CD4-positive, alpha-beta memory T cell (primary cell): Measurements from ENCODE around the gene MMRN2. TPM values are rescaled to one million over a fixed set of nuclear protein-coding genes. Genes with fewer than 3 reads are reported as not detected.

Source experiments
- CTCF ChIA-PET: fragments of 350-600 bp; sonication (Branson Sonifier 250); formaldehyde crosslinking; loops from one replicate; lab custom pipeline; 2021; ENCODE audit warnings: inconsistent platforms; ENCODE audit not compliant: partially characterized antibody; lab: Charles Lee
- POLR2A ChIA-PET: fragments of 350-600 bp; sonication (Branson Sonifier 250); formaldehyde crosslinking; loops from one replicate; lab custom pipeline; 2021; ENCODE audit not compliant: partially characterized antibody; lab: Charles Lee
- DNase-seq, 5 donors: peaks; one replicate each; pipeline versions ENCODE4 v3.0.0 to v3.0.0-alpha.2; 2020 to 2022; ENCODE audit warnings: mixed read lengths in 1 of 5
- H3K27ac ChIP-seq: one replicate; pipeline ENCODE4 v1.7.0; 2013; ENCODE audit warnings: low read depth, low read length
- H3K27me3 ChIP-seq: 2 replicates; pipeline ENCODE4 v1.7.0; 2013; ENCODE audit warnings: mild to moderate bottlenecking, low read length, moderate library complexity; ENCODE audit not compliant: insufficient read depth
- H3K36me3 ChIP-seq: 2 replicates; pipeline ENCODE4 v1.7.0; 2013; ENCODE audit warnings: mild to moderate bottlenecking, low read length, moderate library complexity; ENCODE audit not compliant: insufficient read depth
- H3K4me1 ChIP-seq: 2 replicates; pipeline ENCODE4 v1.7.0; 2013; ENCODE audit warnings: mild to moderate bottlenecking, low read length, moderate library complexity; ENCODE audit not compliant: insufficient read depth
- H3K4me3 ChIP-seq, 2 donors: one replicate each; pipeline ENCODE4 v1.7.0; 2013; ENCODE audit warnings: low read length in 2 of 2, mild to moderate bottlenecking in 1 of 2
- H3K9me3 ChIP-seq, 2 donors: one replicate each; pipeline ENCODE4 v1.7.0; 2013; ENCODE audit warnings: low read length in 2 of 2, control low read depth in 1 of 2; ENCODE audit not compliant: control insufficient read depth in 1 of 2
- H3K27ac Mint-ChIP-seq, 7 donors: one replicate each; pipeline ENCODE4 v1.8.0; 2020 to 2021; ENCODE audit warnings: mixed read lengths in 7 of 7, mild to moderate bottlenecking in 6 of 7, inconsistent platforms in 3 of 7, moderate library complexity in 3 of 7
- H3K27me3 Mint-ChIP-seq, 2 donors: one replicate each; pipeline ENCODE4 v1.8.0; 2020 to 2021; ENCODE audit warnings: mixed read lengths in 2 of 2
- H3K36me3 Mint-ChIP-seq, 2 donors: one replicate each; pipeline ENCODE4 v1.8.0; 2020 to 2021; ENCODE audit warnings: mixed read lengths in 2 of 2, inconsistent platforms in 1 of 2, mild to moderate bottlenecking in 1 of 2
- H3K4me1 Mint-ChIP-seq, 4 donors: one replicate each; pipeline ENCODE4 v1.8.0; 2020 to 2021; ENCODE audit warnings: mixed read lengths in 4 of 4, mild to moderate bottlenecking in 1 of 4
- H3K4me3 Mint-ChIP-seq, 8 donors: one replicate each; pipeline ENCODE4 v1.8.0; 2020 to 2021; ENCODE audit warnings: mixed read lengths in 8 of 8, mild to moderate bottlenecking in 7 of 8, moderate library complexity in 6 of 8, inconsistent platforms in 3 of 8
- H3K9me3 Mint-ChIP-seq, 8 donors: one replicate each; pipeline ENCODE4 v1.8.0; 2020 to 2021; ENCODE audit warnings: mixed read lengths in 8 of 8, mild to moderate bottlenecking in 5 of 8, inconsistent platforms in 3 of 8, moderate library complexity in 1 of 8
- intact Hi-C: fragments of 100-400 bp; cut with micrococcal nuclease; formaldehyde crosslinking; loops from one replicate; pipeline ENCODE4 v1.15.1; 2023
- polyA plus RNA-seq, 2 donors: library from polyadenylated mRNA; unstranded; fragments of 300-500 nt; fragmentation: Illumina TruSeq; gene quantifications; one replicate each; pipeline ENCODE4 v1.2.3, GENCODE V29; 2021
- total RNA-seq, 2 experiments: library from RNA; stranded (reverse); gene quantifications; one replicate each; pipeline ENCODE4 v1.2.3, GENCODE V29; 2021

Gene MMRN2
- total and polyA plus RNA-seq, 4 experiments from 2014 or later, result 0.15 to 0.20 TPM; not detected in 2

GRCh38 chr10:86904600-86904999 is 52.8 kb downstream of the MMRN2 start:
- CTCF ChIA-PET, result no interaction called here
- Mint-ChIP-seq H3K4me1 (no peaks in the 10 kb centered on the region), H3K4me3 (no peak overlapping the region), H3K27ac (no peak overlapping the region), H3K27me3 (no peaks in the 10 kb centered on the region), H3K36me3 (peaks cover 33 to 39% of the 10 kb centered on the region in 2 donors), H3K9me3 (peaks cover 0 to 10% (median 4%) of the 10 kb centered on the region in 8 donors)
- Histone ChIP-seq H3K4me1 (no peaks in the 10 kb centered on the region), H3K4me3 (no peak overlapping the region), H3K36me3 (peaks cover 7% of the 10 kb centered on the region), H3K27ac (no peak overlapping the region), H3K27me3 (no peaks in the 10 kb centered on the region), H3K9me3 (no peaks in the 10 kb centered on the region)
- DNase-seq, result no peak
- intact Hi-C loops, result no loop called here
- POLR2A ChIA-PET, result no interaction called here

GRCh38 chr10:86900955-86901354 is 56.5 kb downstream of the MMRN2 start:
- H3K36me3 Mint-ChIP-seq, result peaks cover 21 to 25% of the 10 kb centered on the region in 2 donors
- H3K4me1 ChIP-seq, result no peaks in the 10 kb centered on the region
- H3K4me1 Mint-ChIP-seq, result peaks cover 0 to 1% (median 0%) of the 10 kb centered on the region in 4 donors
- no peak overlapping the region for H3K4me3 ChIP-seq
- ChIA-PET POLR2A (no interaction called here), CTCF (interaction anchor here (1.2 to 3.7 kb wide), 8 partner anchors 11 to 214 kb away, joined by 3 to 24 read pairs (median 6); no protein-coding TSS in a partner anchor)
- no peaks in the 10 kb centered on the region for H3K27me3 ChIP-seq
- peaks cover 0 to 3% (median 0%) of the 10 kb centered on the region in 8 donors for H3K9me3 Mint-ChIP-seq
- no peak overlapping the region for H3K4me3 Mint-ChIP-seq
- H3K27ac Mint-ChIP-seq, result no peak overlapping the region
- no peak overlapping the region for H3K27ac ChIP-seq
- peaks cover 7% of the 10 kb centered on the region for H3K36me3 ChIP-seq
- no peak for DNase-seq
- no peaks in the 10 kb centered on the region for H3K9me3 ChIP-seq
- H3K27me3 Mint-ChIP-seq, result no peaks in the 10 kb centered on the region
- intact Hi-C loops, result no loop called here

- H3K4me1 Mint-ChIP-seq, result peaks cover 0 to 1% (median 0%) of the 10 kb centered on the region in 4 donors
- no peaks in the 10 kb centered on the region for H3K27me3 ChIP-seq
- no peak overlapping the region for H3K4me3 Mint-ChIP-seq
- peaks cover 7% of the 10 kb centered on the region for H3K36me3 ChIP-seq
- H3K9me3 ChIP-seq, result no peaks in the 10 kb centered on the region
- no peak overlapping the region for H3K27ac ChIP-seq
- no peaks in the 10 kb centered on the region for H3K9me3 Mint-ChIP-seq
- H3K27ac Mint-ChIP-seq, result no peak overlapping the region
- peaks cover 14 to 16% of the 10 kb centered on the region in 2 donors for H3K36me3 Mint-ChIP-seq
- ChIA-PET CTCF (interaction anchor here (0.9 to 3.7 kb wide), 8 partner anchors 12 to 213 kb away, joined by 3 to 24 read pairs (median 5); no protein-coding TSS in a partner anchor), POLR2A (no interaction called here)
- intact Hi-C loops, result loop anchor here (1.0 kb wide), 3 partner anchors 188 to 211 kb away; no protein-coding TSS in a partner anchor
- no peaks in the 10 kb centered on the region for H3K4me1 ChIP-seq
- peak in 4 of 5 donors; percentile 29 to 35 (median 30) for DNase-seq
- H3K4me3 ChIP-seq, result no peak overlapping the region
- no peaks in the 10 kb centered on the region for H3K27me3 Mint-ChIP-seq
These were observed 57.6 kb downstream of the MMRN2 start for GRCh38 chr10:86899670-86900276.

DNA sequence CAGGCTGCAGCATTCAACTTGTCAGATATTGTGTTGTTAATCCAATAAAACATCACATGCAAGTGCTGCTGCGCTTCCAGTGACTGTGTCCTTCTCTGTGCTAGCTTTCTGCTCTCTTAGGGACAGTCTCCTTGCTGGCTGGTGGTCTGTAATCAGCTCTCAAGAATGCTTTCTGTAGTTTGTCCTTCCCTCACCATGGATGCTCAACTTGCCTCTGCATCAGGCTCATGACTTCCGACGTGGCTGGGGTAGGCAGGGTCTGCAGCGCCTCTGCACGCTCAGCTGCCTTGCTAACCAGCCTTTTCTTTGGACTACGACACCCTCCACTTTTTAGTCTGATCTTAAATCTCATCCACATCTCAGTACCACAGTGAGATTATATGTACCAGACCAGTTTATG is 58.3 kb downstream of the MMRN2 start:
- Mint-ChIP-seq H3K4me1 (peaks cover 0 to 1% (median 0%) of the 10 kb centered on the region in 4 donors), H3K36me3 (peaks cover 11 to 13% of the 10 kb centered on the region in 2 donors), H3K4me3 (no peak overlapping the region), H3K27me3 (no peaks in the 10 kb centered on the region), H3K27ac (no peak overlapping the region), H3K9me3 (no peaks in the 10 kb centered on the region)
- POLR2A ChIA-PET, result no interaction called here
- CTCF ChIA-PET, result interaction anchor here (0.8 to 3.7 kb wide), 8 partner anchors 12 to 212 kb away, joined by 3 to 24 read pairs (median 4); no protein-coding TSS in a partner anchor
- intact Hi-C loops, result loop anchor here (1.0 kb wide), 3 partner anchors 188 to 211 kb away; no protein-coding TSS in a partner anchor
- Histone ChIP-seq H3K36me3 (peaks cover 7% of the 10 kb centered on the region), H3K27me3 (no peaks in the 10 kb centered on the region), H3K9me3 (no peaks in the 10 kb centered on the region), H3K4me1 (no peaks in the 10 kb centered on the region), H3K27ac (no peak overlapping the region), H3K4me3 (no peak overlapping the region)
- no peak for DNase-seq

- no peaks in the 10 kb centered on the region for H3K27me3 Mint-ChIP-seq
- Histone ChIP-seq H3K4me3 (no peak overlapping the region), H3K27ac (no peak overlapping the region), H3K9me3 (no peaks in the 10 kb centered on the region), H3K4me1 (no peaks in the 10 kb centered on the region), H3K27me3 (no peaks in the 10 kb centered on the region), H3K36me3 (peaks cover 7% of the 10 kb centered on the region)
- H3K9me3 Mint-ChIP-seq, result no peaks in the 10 kb centered on the region
- peaks cover 0 to 1% (median 0%) of the 10 kb centered on the region in 4 donors for H3K4me1 Mint-ChIP-seq
- peak overlapping the region in 1 of 7 donors; percentile 4 for H3K27ac Mint-ChIP-seq
- ChIA-PET POLR2A (no interaction called here), CTCF (interaction anchor here (0.8 to 3.7 kb wide), 6 partner anchors 11 to 209 kb away, joined by 3 to 24 read pairs (median 4); no protein-coding TSS in a partner anchor)
- intact Hi-C loops, result no loop called here
- peaks cover 15 to 16% of the 10 kb centered on the region in 2 donors for H3K36me3 Mint-ChIP-seq
- H3K4me3 Mint-ChIP-seq, result no peak overlapping the region
- no peak for DNase-seq
These were observed 58.9 kb downstream of the MMRN2 start for GRCh38 chr10:86898511-86898910.

- Histone ChIP-seq H3K4me1 (peaks cover 9% of the 10 kb centered on the region), H3K36me3 (no peaks in the 10 kb centered on the region), H3K27ac (no peak overlapping the region), H3K27me3 (no peaks in the 10 kb centered on the region), H3K4me3 (no peak overlapping the region), H3K9me3 (no peaks in the 10 kb centered on the region)
- Mint-ChIP-seq H3K36me3 (peaks cover 26% of the 10 kb centered on the region in 2 donors), H3K4me1 (peaks cover 0 to 10% (median 7%) of the 10 kb centered on the region in 4 donors), H3K27me3 (no peaks in the 10 kb centered on the region), H3K27ac (no peak overlapping the region), H3K9me3 (no peaks in the 10 kb centered on the region), H3K4me3 (no peak overlapping the region)
- DNase-seq, result no peak
- ChIA-PET CTCF (interaction anchor here (0.7 to 0.9 kb wide), 2 partner anchors 12 to 50 kb away, joined by 3 read pairs; no protein-coding TSS in a partner anchor), POLR2A (no interaction called here)
- intact Hi-C loops, result no loop called here
These were observed 67.4 kb downstream of the MMRN2 start for GRCh38 chr10:86889997-86890396.

GRCh38 chr10:86888585-86889381 is 68.6 kb downstream of the MMRN2 start:
- POLR2A ChIA-PET, result no interaction called here

More at GRCh38 chr10:86888585-86889381, 68.6 kb downstream of the MMRN2 start:
- Histone ChIP-seq H3K27ac (no peak overlapping the region), H3K9me3 (no peaks in the 10 kb centered on the region), H3K4me1 (peaks cover 9% of the 10 kb centered on the region), H3K36me3 (no peaks in the 10 kb centered on the region), H3K4me3 (no peak overlapping the region), H3K27me3 (no peaks in the 10 kb centered on the region)
- intact Hi-C loops, result no loop called here
- Mint-ChIP-seq H3K27ac (peak overlapping the region in 1 of 7 donors; percentile 6), H3K9me3 (no peaks in the 10 kb centered on the region), H3K36me3 (peaks cover 22% of the 10 kb centered on the region in 2 donors), H3K27me3 (no peaks in the 10 kb centered on the region), H3K4me1 (peaks cover 0 to 10% (median 7%) of the 10 kb centered on the region in 4 donors), H3K4me3 (no peak overlapping the region)
- CTCF ChIA-PET, result interaction anchor here (0.7 to 0.9 kb wide), 2 partner anchors 13 to 51 kb away, joined by 3 read pairs; no protein-coding TSS in a partner anchor
- no peak for DNase-seq
